Activated naive CD4-positive, alpha-beta T cell treated with anti-CD3 and anti-CD28 coated beads for 36 hours (primary cell): ENCODE results near the gene TRIM46. TPM values are rescaled to one million over a fixed set of nuclear protein-coding genes. Genes with fewer than 3 reads are reported as not detected.
"Not testable (repeated sequence)": the region's sequence is repeated elsewhere in the genome, so short reads cannot be mapped to it uniquely, and the experiment has no call there.

Source experiments
- CTCF ChIA-PET: fragments of 350-600 bp; sonication (Branson Sonifier 250); formaldehyde crosslinking; loops from one replicate; lab custom pipeline; 2021; ENCODE audit warnings: antibody characterized with exemption; lab: Charles Lee
- DNase-seq: peaks from one replicate; pipeline ENCODE4 v3.0.0-alpha.2; 2020
- H3K27ac Mint-ChIP-seq: one replicate; pipeline ENCODE4 v1.8.0; 2021; ENCODE audit warnings: mild to moderate bottlenecking, mixed read lengths
- H3K27me3 Mint-ChIP-seq: one replicate; pipeline ENCODE4 v1.8.0; 2021; ENCODE audit warnings: low read depth, mixed read lengths
- H3K36me3 Mint-ChIP-seq: one replicate; pipeline ENCODE4 v1.8.0; 2021; ENCODE audit warnings: low read depth, mixed read lengths
- H3K4me1 Mint-ChIP-seq: one replicate; pipeline ENCODE4 v1.8.0; 2021; ENCODE audit warnings: low read depth, mixed read lengths
- H3K4me3 Mint-ChIP-seq: one replicate; pipeline ENCODE4 v1.8.0; 2021; ENCODE audit warnings: mild to moderate bottlenecking, moderate library complexity, mixed read lengths
- H3K9me3 Mint-ChIP-seq: one replicate; pipeline ENCODE4 v1.8.0; 2021; ENCODE audit warnings: mixed read lengths
- intact Hi-C: fragments of 100-400 bp; cut with micrococcal nuclease; formaldehyde crosslinking; loops from one replicate; pipeline ENCODE4 v1.15.1; 2023
- total RNA-seq, 2 experiments: library from RNA; stranded (reverse); gene quantifications; one replicate each; pipeline ENCODE4 v1.2.3, GENCODE V29; 2021

Gene TRIM46
- total RNA-seq, 2 experiments from 2014 or later, result 3.2 to 3.6 TPM

DNA sequence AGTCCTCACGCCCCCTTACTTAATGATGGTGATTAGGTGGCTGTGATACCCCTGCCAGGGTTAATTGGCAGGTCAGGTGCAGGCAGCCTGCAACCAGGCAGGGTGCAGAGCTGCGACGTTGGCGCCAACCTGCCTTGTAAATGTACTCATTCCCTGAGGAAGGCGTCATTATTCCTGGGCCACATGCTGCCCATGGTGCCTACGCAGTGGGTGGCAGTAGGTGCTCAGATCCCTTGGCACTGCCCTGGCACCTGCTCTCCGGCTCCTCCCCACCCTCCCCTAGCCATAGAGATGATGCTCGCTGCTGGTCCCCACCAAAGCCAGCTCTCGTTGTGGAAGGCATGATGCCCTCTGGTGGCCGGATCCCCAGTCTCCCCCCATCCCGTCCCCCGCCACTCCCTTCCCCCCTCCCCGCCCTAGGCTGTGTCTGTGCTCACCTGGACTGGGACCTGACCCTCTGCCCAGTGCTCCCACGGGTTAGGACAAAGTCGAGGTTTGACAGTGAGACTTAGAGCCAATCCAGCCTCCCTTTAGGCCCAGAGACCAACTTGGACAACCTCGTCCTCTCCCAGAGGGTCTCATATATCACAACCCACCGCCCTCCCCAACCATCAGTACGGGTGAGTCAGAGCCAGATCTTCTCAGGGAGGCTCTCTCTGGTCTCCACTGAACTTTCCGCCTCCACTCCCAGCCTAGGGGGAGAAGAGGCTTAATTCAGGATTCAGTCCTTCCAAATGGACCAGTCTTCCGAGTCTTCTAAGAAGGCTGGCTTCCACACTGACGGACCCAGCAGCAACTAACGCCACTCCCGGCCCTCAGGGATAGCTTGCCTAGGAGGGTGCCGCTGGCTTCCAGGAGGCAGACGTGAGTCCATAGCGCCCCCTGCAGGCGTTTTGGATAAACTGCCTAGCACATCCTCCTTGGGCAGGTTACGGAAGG is 6.2 kb upstream of the TRIM46 start:
- Mint-ChIP-seq H3K36me3 (peaks cover 10% of the 10 kb centered on the region), H3K4me3 (peak overlapping the region; percentile 51), H3K9me3 (no peaks in the 10 kb centered on the region), H3K4me1 (peaks cover 24% of the 10 kb centered on the region), H3K27me3 (no peaks in the 10 kb centered on the region), H3K27ac (no peak overlapping the region)
- intact Hi-C loops, result loop anchor here (1.0 kb wide), 2 partner anchors 76 to 105 kb away; no protein-coding TSS in a partner anchor
- CTCF ChIA-PET, result interaction anchor here (0.6 to 12.0 kb wide), 23 partner anchors 11 to 1444 kb away, joined by 3 to 234 read pairs (median 4); partner anchors contain the start of genes EFNA4 and SLC50A1
- peak; percentile 95 for DNase-seq

DNA sequence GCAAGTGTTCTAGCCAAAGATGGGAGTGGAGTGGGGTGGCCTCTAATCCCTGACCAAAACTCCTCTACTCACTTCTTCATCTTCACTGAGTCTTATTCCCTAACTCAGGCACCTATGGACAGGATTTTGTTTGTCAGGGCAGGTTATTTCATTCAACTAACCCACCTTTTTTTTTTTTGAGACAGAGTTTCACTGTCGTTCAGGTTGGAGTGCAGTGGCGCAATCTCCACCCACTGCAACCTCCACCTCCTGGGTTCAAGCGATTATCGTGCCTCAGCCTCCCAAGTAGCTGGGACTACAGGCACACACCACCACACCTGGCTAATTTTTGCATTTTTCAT is 5.6 kb upstream of the TRIM46 start:
- H3K27ac Mint-ChIP-seq, H3K4me3 Mint-ChIP-seq, H3K9me3 Mint-ChIP-seq, H3K27me3 Mint-ChIP-seq, DNase-seq: not testable (repeated sequence)
- CTCF ChIA-PET, result interaction anchor here (0.6 to 12.0 kb wide), 22 partner anchors 12 to 748 kb away, joined by 3 to 234 read pairs (median 4); partner anchors contain the start of genes EFNA4 and SLC50A1
- H3K4me1 Mint-ChIP-seq, result peaks cover 26% of the 10 kb centered on the region
- peaks cover 10% of the 10 kb centered on the region for H3K36me3 Mint-ChIP-seq
- intact Hi-C loops, result loop anchor here (1.0 kb wide), 1 partner anchor 106 kb away; no protein-coding TSS in a partner anchor

DNA sequence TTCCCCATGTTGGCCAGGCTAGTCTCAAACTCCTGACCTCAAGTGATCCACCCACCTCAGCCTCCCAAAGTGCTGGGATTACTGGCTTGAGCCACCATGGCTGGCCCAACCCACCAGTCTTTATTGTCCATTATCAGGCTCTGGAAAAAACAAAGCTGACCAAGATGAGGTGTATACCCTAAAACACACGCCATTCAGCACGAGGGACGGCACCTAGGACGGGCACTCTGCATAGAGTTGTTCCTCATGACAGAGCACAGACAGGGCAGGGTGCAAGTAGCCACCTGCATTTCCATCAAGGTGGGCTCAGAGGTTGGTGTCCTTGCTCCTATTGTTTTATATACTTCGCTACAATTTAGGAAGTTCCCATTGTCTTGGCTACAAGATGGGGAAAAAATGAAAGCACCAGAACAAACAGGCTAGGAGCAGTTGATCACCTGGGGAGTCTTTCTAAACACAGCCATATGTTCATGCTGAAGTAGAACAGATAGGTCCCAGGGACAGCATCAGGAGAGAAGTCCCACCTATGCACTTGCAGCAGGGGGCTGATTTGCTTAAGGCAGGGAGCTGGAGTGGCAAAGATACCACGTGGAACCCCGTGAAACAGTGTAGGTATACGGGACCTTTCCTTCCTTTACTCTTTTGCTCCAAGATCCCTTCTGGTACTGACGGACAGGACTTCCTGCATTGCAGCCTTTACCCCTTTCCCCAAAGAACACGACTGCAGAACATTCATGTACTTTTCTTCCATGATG is 5.0 kb upstream of the TRIM46 start:
- intact Hi-C loops, result loop anchor here (1.0 kb wide), 1 partner anchor 106 kb away; no protein-coding TSS in a partner anchor
- peaks cover 11% of the 10 kb centered on the region for H3K36me3 Mint-ChIP-seq
- no peaks in the 10 kb centered on the region for H3K9me3 Mint-ChIP-seq
- H3K27ac Mint-ChIP-seq, result no peak overlapping the region
- DNase-seq, result no peak
- no peaks in the 10 kb centered on the region for H3K27me3 Mint-ChIP-seq
- CTCF ChIA-PET, result interaction anchor here (0.6 to 12.0 kb wide), 17 partner anchors 12 to 749 kb away, joined by 3 to 234 read pairs (median 4); partner anchors contain the start of genes EFNA4 and SLC50A1
- H3K4me1 Mint-ChIP-seq, result peaks cover 31% of the 10 kb centered on the region
- H3K4me3 Mint-ChIP-seq, result no peak overlapping the region

DNA sequence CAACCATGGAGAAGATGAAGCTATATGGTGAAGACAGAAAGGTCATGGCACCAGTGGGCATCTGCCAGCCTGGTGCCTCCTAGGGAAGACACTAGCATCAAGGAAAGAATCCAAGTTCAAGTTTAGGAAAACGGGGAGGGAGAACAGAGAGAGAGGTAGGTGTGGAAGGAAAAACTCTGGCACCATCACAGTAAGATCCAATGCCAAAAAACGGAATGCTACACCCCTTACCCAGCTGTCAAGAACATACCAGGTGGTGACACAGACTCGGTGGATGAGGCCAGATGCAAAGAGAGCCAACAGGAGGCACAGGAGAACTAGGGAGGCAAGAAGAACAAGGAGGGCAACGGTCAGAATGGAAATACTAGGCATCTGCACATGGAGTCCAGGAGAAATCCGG is 4.1 kb upstream of the TRIM46 start:
- CTCF ChIA-PET, result interaction anchor here (0.7 to 12.0 kb wide), 5 partner anchors 41 to 130 kb away, joined by 3 to 234 read pairs (median 3); no protein-coding TSS in a partner anchor
- intact Hi-C loops, result no loop called here
- DNase-seq, result no peak
- no peaks in the 10 kb centered on the region for H3K9me3 Mint-ChIP-seq
- no peaks in the 10 kb centered on the region for H3K27me3 Mint-ChIP-seq
- peaks cover 37% of the 10 kb centered on the region for H3K4me1 Mint-ChIP-seq
- H3K36me3 Mint-ChIP-seq, result peaks cover 11% of the 10 kb centered on the region
- H3K4me3 Mint-ChIP-seq, result no peak overlapping the region
- no peak overlapping the region for H3K27ac Mint-ChIP-seq

DNA sequence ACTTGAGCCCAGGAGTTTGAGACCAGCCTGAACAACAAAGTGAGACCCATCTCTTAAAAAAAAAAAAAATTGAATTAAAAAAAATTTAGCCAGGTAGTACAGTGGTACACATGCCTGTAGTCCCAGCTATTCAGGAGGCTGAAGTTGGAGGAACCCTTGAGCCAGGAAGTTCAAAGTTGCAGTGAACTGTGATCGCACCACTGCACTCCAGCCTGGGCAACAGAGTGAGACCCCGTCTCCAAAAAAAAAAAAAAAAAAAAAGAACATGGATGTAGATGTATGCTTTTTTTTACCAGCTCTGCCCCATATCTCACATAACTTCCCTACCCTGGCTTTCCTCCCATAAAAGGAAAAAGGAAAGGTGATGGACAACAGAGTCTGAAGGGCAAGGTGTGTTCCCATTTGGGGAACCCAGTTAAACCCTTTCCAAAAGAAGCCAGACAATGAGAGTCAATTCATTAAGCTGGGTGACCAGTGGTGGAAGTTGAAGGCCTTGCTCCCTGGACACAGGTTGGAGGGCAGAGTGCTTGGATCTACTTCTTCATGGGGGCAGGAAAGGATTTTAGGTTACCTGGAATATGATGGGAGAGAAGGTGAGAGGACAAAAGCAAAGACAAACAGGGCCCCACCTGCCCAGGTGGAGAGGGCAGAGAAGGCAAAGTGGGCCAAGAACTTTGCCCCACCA is 3.4 kb upstream of the TRIM46 start:
- peaks cover 44% of the 10 kb centered on the region for H3K4me1 Mint-ChIP-seq
- no peaks in the 10 kb centered on the region for H3K27me3 Mint-ChIP-seq
- CTCF ChIA-PET, result interaction anchor here (0.6 to 12.0 kb wide), 7 partner anchors 24 to 916 kb away, joined by 3 to 234 read pairs (median 4); no protein-coding TSS in a partner anchor
- intact Hi-C loops, result loop anchor here (5.0 kb wide), 1 partner anchor 137 kb away; the partner anchor contains the start of gene FDPS
- DNase-seq, result no peak
- no peak overlapping the region for H3K4me3 Mint-ChIP-seq
- peaks cover 11% of the 10 kb centered on the region for H3K36me3 Mint-ChIP-seq
- no peaks in the 10 kb centered on the region for H3K9me3 Mint-ChIP-seq
- no peak overlapping the region for H3K27ac Mint-ChIP-seq

DNA sequence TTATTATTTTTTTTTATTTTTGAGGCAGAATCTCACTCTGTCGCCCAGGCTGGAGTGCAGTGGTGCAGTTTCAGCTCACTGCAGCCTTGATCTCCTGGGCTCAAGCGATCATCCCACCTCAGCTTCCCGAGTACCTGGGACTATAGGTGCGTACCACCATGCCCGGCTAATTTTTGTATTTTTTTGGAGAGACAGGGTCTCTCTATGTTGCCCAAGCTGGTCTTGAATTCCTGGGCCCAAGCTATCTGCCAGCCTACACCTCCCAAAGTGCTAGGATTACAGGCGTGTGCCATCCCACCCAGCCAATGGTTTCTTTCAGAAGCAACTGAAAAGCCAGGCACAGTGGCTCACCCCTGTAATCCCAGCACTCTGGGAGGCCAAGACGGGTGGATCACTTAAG is 2.8 kb upstream of the TRIM46 start:
- CTCF ChIA-PET, result interaction anchor here (0.6 to 12.0 kb wide), 6 partner anchors 23 to 815 kb away, joined by 4 to 234 read pairs (median 4); no protein-coding TSS in a partner anchor
- H3K4me1 Mint-ChIP-seq, result peaks cover 46% of the 10 kb centered on the region
- peaks cover 11% of the 10 kb centered on the region for H3K36me3 Mint-ChIP-seq
- H3K27me3 Mint-ChIP-seq, result no peaks in the 10 kb centered on the region
- intact Hi-C loops, result loop anchor here (5.0 kb wide), 1 partner anchor 136 kb away; the partner anchor contains the start of gene FDPS
- H3K4me3 Mint-ChIP-seq, result no peak overlapping the region
- no peak for DNase-seq
- no peak overlapping the region for H3K27ac Mint-ChIP-seq
- no peaks in the 10 kb centered on the region for H3K9me3 Mint-ChIP-seq

DNA sequence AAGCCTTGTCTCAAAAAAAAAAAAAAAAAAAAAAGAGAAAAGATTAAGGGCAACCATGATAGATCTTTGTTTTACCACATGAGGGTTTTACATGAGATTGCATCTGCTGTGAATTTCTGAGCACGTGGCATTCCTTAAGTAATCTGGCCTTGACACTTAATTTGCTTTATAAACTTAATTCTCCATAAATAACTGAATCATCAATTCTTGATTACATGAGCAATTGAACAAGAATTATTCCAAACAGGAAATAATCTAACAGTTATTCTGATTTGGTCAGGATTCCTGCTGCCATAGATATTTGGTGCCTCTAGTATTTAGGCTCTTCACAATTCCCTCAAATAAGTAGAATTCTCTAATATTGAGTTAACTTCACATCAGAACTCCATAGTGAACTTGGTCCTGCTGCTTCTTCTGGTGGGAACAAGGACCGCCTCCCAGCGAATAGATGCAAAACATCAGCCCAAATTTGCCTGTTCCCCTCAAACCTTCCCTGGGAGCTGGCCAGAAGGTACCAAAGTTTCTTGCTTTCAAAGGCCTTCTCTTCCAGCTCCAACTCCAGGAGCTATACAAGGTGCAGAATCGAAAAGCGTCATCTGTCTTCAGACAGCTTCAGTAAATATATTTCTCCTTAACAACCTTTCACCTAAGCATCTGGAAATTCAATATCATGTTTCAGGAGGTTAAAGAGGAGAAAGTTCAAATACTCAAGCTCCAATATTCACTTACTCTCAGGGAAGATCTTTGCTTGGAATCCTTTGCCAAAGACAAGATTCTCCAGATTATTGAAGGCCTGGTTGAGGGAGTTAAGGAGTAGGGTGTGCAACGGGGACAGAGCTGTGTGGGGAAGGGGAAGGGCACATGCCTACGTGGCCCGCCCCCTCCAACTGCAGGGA is 1.6 kb upstream of the TRIM46 start:
- DNase-seq, result no peak
- no peaks in the 10 kb centered on the region for H3K9me3 Mint-ChIP-seq
- H3K27ac Mint-ChIP-seq, result peak overlapping the region; percentile 97
- no peaks in the 10 kb centered on the region for H3K27me3 Mint-ChIP-seq
- peak overlapping the region; percentile 93 for H3K4me3 Mint-ChIP-seq
- H3K36me3 Mint-ChIP-seq, result peaks cover 11% of the 10 kb centered on the region
- intact Hi-C loops, result loop anchor here (5.0 kb wide), 1 partner anchor 135 kb away; the partner anchor contains the start of gene FDPS
- peaks cover 53% of the 10 kb centered on the region for H3K4me1 Mint-ChIP-seq
- CTCF ChIA-PET, result interaction anchor here (0.6 to 12.0 kb wide), 28 partner anchors 8 to 228 kb away, joined by 3 to 234 read pairs (median 6); partner anchors contain the start of genes MTX1, SLC50A1 and THBS3

DNA sequence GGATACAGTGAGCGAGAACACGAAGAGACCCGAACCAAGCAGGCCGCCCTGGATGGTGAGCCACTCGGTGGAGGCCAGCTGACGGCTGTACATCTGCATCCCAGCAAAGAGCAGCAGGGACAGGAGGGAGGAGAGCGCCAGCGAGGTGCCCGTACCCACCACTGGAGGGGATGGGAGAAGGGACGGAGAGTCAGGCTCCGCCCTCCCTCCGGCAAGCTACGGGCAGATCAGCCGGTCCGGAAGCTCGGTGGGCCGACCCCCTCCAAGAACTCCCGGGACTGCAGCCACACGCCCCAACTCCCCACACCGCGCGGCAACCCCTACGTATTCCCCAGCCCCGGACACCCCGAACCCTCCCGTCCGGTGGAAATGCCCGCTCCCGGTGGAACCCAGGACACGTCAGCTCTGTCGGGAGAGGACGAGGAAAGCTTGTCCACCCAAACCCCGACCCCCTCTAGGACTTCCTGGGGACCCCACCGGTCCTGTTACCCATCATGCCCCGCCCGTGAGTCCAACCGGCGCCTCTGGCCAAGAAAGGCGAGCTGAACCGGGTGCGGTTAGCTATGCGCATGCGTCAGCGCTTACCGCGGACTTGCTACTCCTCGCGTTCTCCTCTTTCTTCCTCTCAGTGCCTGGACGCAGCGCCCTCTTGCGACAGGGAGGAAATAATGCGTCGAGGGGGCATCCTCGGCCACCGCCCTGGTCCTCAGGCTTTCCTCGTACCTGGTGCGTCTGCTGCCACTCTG is 744 bp upstream of the TRIM46 start, which contains the start of gene KRTCAP2:
TSS of gene KRTCAP2 (minus strand) at position 573 of the 746 bp plus-strand sequence. CDS start at position 493, 80 bp downstream.
- peak within 1 kb of the TSS; percentile 93 for H3K4me3 Mint-ChIP-seq
- no peaks in the 10 kb centered on the region for H3K27me3 Mint-ChIP-seq
- peak; percentile 98 for DNase-seq
- peak within 1 kb of the TSS; percentile 97 for H3K27ac Mint-ChIP-seq
- CTCF ChIA-PET, result interaction anchor here (0.7 to 12.0 kb wide), 35 partner anchors 9 to 382 kb away, joined by 3 to 234 read pairs (median 5); partner anchors contain the start of genes EFNA4, MTX1, SLC50A1 and THBS3
- H3K4me1 Mint-ChIP-seq, result peaks cover 46% of the 10 kb centered on the region
- intact Hi-C loops, result loop anchor here (1.0 to 5.0 kb wide), 4 partner anchors 21 to 134 kb away; partner anchors contain the start of genes DPM3, FDPS and SLC50A1
- no peaks in the 10 kb centered on the region for H3K9me3 Mint-ChIP-seq
- H3K36me3 Mint-ChIP-seq, result peaks cover 11% of the 10 kb centered on the region

DNA sequence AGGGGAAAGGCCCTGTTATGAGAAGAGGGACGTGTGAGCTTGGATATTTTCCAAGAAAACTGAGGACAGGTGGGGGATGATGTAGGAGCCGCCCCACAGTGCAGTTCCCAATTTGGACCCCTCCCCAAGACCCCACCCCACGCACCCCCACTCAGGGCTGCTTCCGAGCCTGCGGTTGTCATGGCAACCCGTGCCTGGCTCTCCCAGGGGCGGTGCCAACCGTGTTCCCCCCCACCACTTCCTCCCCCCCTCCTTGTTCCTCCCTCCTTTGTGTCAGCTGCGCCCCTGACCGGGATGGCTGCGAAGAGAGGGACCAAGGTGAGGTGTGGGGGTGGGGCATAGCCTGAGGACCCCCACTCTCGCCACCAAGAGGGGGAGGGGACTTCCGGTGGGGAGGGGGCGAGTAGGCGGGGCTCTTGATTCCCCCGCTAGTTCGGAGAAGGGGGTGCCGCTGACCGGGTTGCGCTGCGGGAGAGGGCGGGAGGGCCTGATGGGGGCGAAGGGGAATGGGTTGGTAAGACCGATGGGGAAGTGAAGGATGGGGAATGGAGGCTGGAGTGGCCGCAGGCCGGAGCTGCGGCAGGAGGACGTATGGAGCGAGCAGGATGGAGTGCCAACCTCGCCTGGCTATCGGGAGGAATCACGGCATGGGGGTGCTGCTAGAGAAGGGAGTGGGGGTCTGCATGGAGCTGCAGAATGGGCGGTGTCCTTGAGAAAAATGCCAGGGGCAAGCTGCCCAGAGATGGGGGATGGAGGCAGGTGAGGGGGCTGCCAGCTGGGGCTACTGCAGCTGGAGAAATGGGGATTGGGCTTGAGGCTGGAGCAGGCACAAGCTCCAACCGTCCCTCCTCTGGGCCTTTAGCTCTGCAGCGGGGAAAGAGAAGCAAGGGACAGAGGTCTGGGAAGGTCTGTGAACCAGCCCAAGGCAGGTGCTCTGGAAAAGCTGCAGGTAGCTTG is 953 bp downstream of the TRIM46 start:
- peaks cover 45% of the 10 kb centered on the region for H3K4me1 Mint-ChIP-seq
- peaks cover 14% of the 10 kb centered on the region for H3K36me3 Mint-ChIP-seq
- H3K27me3 Mint-ChIP-seq, result no peaks in the 10 kb centered on the region
- intact Hi-C loops, result loop anchor here (5.0 kb wide), 1 partner anchor 133 kb away; the partner anchor contains the start of gene FDPS
- peak overlapping the region; percentile 93 for H3K4me3 Mint-ChIP-seq
- H3K27ac Mint-ChIP-seq, result peak overlapping the region; percentile 70
- CTCF ChIA-PET, result interaction anchor here (0.5 to 12.0 kb wide), 19 partner anchors 10 to 176 kb away, joined by 3 to 234 read pairs (median 4); no protein-coding TSS in a partner anchor
- no peaks in the 10 kb centered on the region for H3K9me3 Mint-ChIP-seq
- peak; percentile 57 for DNase-seq
